HL-60 (cell line): ENCODE measurements around the gene RNLS.

Source experiments
- CTCF ChIP-seq: IDR thresholded peaks from one replicate; pipeline ENCODE4 v1.5.1; 2011; ENCODE audit warnings: low read length, control low read depth, inconsistent platforms; ENCODE audit not compliant: insufficient read depth
- POLR2AphosphoS5 ChIP-seq: IDR thresholded peaks from 2 replicates; pipeline ENCODE4 v1.6.1; 2012; ENCODE audit warnings: low read depth
- REST ChIP-seq: IDR thresholded peaks from 2 replicates; pipeline ENCODE4 v1.6.1; 2012; ENCODE audit warnings: low read depth; ENCODE audit not compliant: insufficient replicate concordance

GRCh38 chr10:88411772-88412349 lies 171.3 kb downstream of the RNLS start:
- no peak for TF ChIP-seq POLR2AphosphoS5
- TF ChIP-seq CTCF = no peak
- TF ChIP-seq REST = no peak
